GM12864 (cell line): ENCODE data around the gene SLC44A5.
"Not testable (repeated sequence)": the region's sequence is repeated elsewhere in the genome, so short reads cannot be mapped to it uniquely, and the experiment has no call there.

Source experiments
- DNase-seq: peaks from one replicate; pipeline ENCODE4 v3.0.0-alpha.2; 2011; ENCODE audit warnings: low read depth
- H3K4me3 ChIP-seq: 2 replicates; pipeline ENCODE4 v1.5.1; 2011; ENCODE audit warnings: mild to moderate bottlenecking, low read depth, low read length, control low read depth
- CTCF ChIP-seq: IDR thresholded peaks from 2 replicates; pipeline ENCODE4 v1.5.1; 2011; ENCODE audit warnings: low read depth, mild to moderate bottlenecking, moderate library complexity, low read length, control low read depth, inconsistent platforms; ENCODE audit errors: missing control alignments

The SLC44A5 gene

GRCh38 chr1:75614399-75614756 is 3.5 kb upstream of the SLC44A5 start:
- no peak for DNase-seq
- H3K4me3 ChIP-seq = no peak overlapping the region
- TF ChIP-seq CTCF = no peak

GRCh38 chr1:75613916-75614315 is 3.0 kb upstream of the SLC44A5 start:
- TF ChIP-seq CTCF = no peak
- DNase-seq = no peak
- H3K4me3 ChIP-seq = no peak overlapping the region

GRCh38 chr1:75612976-75613375 is 2.1 kb upstream of the SLC44A5 start:
- DNase-seq = no peak
- no peak for TF ChIP-seq CTCF
- no peak overlapping the region for H3K4me3 ChIP-seq

- H3K4me3 ChIP-seq = no peak overlapping the region
- no peak for DNase-seq
- TF ChIP-seq CTCF = no peak
Measured at GRCh38 chr1:75602486-75602885, 8.4 kb downstream of the SLC44A5 start.

GRCh38 chr1:75600781-75601180 is 10.1 kb downstream of the SLC44A5 start:
- no peak for TF ChIP-seq CTCF
- no peak for DNase-seq
- no peak overlapping the region for H3K4me3 ChIP-seq

- no peak overlapping the region for H3K4me3 ChIP-seq
- DNase-seq = no peak
- TF ChIP-seq CTCF = no peak
Measured at GRCh38 chr1:75594327-75594726, 16.6 kb downstream of the SLC44A5 start.

- H3K4me3 ChIP-seq, DNase-seq: not testable (repeated sequence)
Measured at GRCh38 chr1:75593457-75593856, 17.5 kb downstream of the SLC44A5 start.

GRCh38 chr1:75589637-75590036 is 21.3 kb downstream of the SLC44A5 start:
- no peak overlapping the region for H3K4me3 ChIP-seq
- DNase-seq = no peak
- TF ChIP-seq CTCF = no peak
